RWPE2 (cell line): ENCODE measurements around the gene TMC2.
"Not testable (repeated sequence)": the region's sequence is repeated elsewhere in the genome, so short reads cannot be mapped to it uniquely, and the experiment has no call there.

Experiments used
- ATAC-seq: fragments of 200-7000 bp; cut with Tn5 transposase; 3 replicates; pipeline ENCODE4 v1.9.1; 2021; ENCODE audit warnings: low read depth
- DNase-seq: peaks from one replicate; pipeline ENCODE4 v3.0.0-alpha.2; 2020; ENCODE audit warnings: low spot score
- H3K27ac ChIP-seq: fragments of 450-650 bp; 2 replicates; pipeline ENCODE4 v1.5.1; 2017; ENCODE audit warnings: mild to moderate bottlenecking; ENCODE audit not compliant: poor library complexity, severe bottlenecking
- H3K27me3 ChIP-seq: fragments of 250-450 bp; sonication (Bioruptor Pico); 2 replicates; pipeline ENCODE4 v1.5.1; 2021; ENCODE audit warnings: mild to moderate bottlenecking, moderate library complexity; ENCODE audit not compliant: insufficient read depth, poor library complexity, severe bottlenecking
- H3K36me3 ChIP-seq: fragments of 250-450 bp; sonication (Bioruptor Pico); 2 replicates; pipeline ENCODE4 v1.5.1; 2020; ENCODE audit warnings: low read depth, mild to moderate bottlenecking, moderate library complexity
- H3K4me1 ChIP-seq: fragments of 250-450 bp; sonication (Bioruptor Pico); 2 replicates; pipeline ENCODE4 v1.5.1; 2021; ENCODE audit warnings: mild to moderate bottlenecking, moderate library complexity; ENCODE audit not compliant: insufficient read depth, poor library complexity, severe bottlenecking
- H3K4me3 ChIP-seq: fragments of 250-450 bp; sonication (Bioruptor Pico); 2 replicates; pipeline ENCODE4 v1.5.1; 2021; ENCODE audit warnings: mild to moderate bottlenecking, moderate library complexity; ENCODE audit not compliant: severe bottlenecking
- H3K9me3 ChIP-seq: fragments of 250-450 bp; sonication (Bioruptor Pico); 2 replicates; pipeline ENCODE4 v1.5.1; 2021; ENCODE audit warnings: mild to moderate bottlenecking, moderate library complexity; ENCODE audit not compliant: severe bottlenecking
- CTCF ChIP-seq: fragments of 450-650 bp; IDR thresholded peaks from one replicate; pipeline ENCODE4 v1.5.1; 2017; ENCODE audit warnings: mild to moderate bottlenecking, moderate library complexity; ENCODE audit not compliant: poor library complexity, severe bottlenecking

Gene TMC2

GRCh38 chr20:2671977-2672376 lies 135.6 kb downstream of the TMC2 start:
- H3K27ac ChIP-seq: no peak overlapping the region
- no peak overlapping the region for H3K4me3 ChIP-seq
- no peak for ATAC-seq
- peak; percentile 21 for TF ChIP-seq CTCF
- no peaks in the 10 kb centered on the region for H3K36me3 ChIP-seq
- H3K4me1 ChIP-seq: no peaks in the 10 kb centered on the region
- no peaks in the 10 kb centered on the region for H3K27me3 ChIP-seq
- DNase-seq: no peak
- no peaks in the 10 kb centered on the region for H3K9me3 ChIP-seq

- no peaks in the 10 kb centered on the region for H3K9me3 ChIP-seq
- H3K36me3 ChIP-seq: no peaks in the 10 kb centered on the region
- ATAC-seq: no peak
- no peaks in the 10 kb centered on the region for H3K27me3 ChIP-seq
- no peak for DNase-seq
- TF ChIP-seq CTCF: no peak
- H3K4me1 ChIP-seq: no peaks in the 10 kb centered on the region
- no peak overlapping the region for H3K27ac ChIP-seq
- H3K4me3 ChIP-seq: no peak overlapping the region
Observed at GRCh38 chr20:2672446-2672845, 136.1 kb downstream of the TMC2 start.

GRCh38 chr20:2673453-2673852 lies 137.1 kb downstream of the TMC2 start:
- Histone ChIP-seq H3K4me1 (no peaks in the 10 kb centered on the region), H3K36me3 (no peaks in the 10 kb centered on the region), H3K27ac (no peak overlapping the region), H3K27me3 (no peaks in the 10 kb centered on the region), H3K4me3 (no peak overlapping the region), H3K9me3 (no peaks in the 10 kb centered on the region)
- no peak for TF ChIP-seq CTCF
- DNase-seq (no peak), ATAC-seq (no peak)

GRCh38 chr20:2680046-2680445 lies 143.7 kb downstream of the TMC2 start:
- no peaks in the 10 kb centered on the region for H3K9me3 ChIP-seq
- H3K36me3 ChIP-seq: no peaks in the 10 kb centered on the region
- no peaks in the 10 kb centered on the region for H3K4me1 ChIP-seq
- TF ChIP-seq CTCF: no peak
- ATAC-seq: no peak
- no peak overlapping the region for H3K4me3 ChIP-seq
- no peak for DNase-seq
- no peak overlapping the region for H3K27ac ChIP-seq
- H3K27me3 ChIP-seq: peaks cover 8% of the 10 kb centered on the region

- not testable (repeated sequence) for H3K27me3 ChIP-seq, ATAC-seq, H3K4me1 ChIP-seq, H3K4me3 ChIP-seq, H3K27ac ChIP-seq, H3K9me3 ChIP-seq, H3K36me3 ChIP-seq, DNase-seq
Observed at GRCh38 chr20:2682040-2682439, 145.7 kb downstream of the TMC2 start.

- H3K4me1 ChIP-seq, H3K36me3 ChIP-seq, H3K4me3 ChIP-seq, H3K27me3 ChIP-seq, ATAC-seq, H3K27ac ChIP-seq, H3K9me3 ChIP-seq, DNase-seq: not testable (repeated sequence)
Observed at GRCh38 chr20:2684817-2685216, 148.4 kb downstream of the TMC2 start.
